ENCODE results near the gene ODAD4.

ODAD4 gene

GRCh38 chr17:41930009-41930832, at the start of gene ODAD4:
Gene ODAD4 (plus strand): TSS chr17:41930617. CDS start chr17:41930724, 107 bp downstream.
- DNase-seq = peak; percentile 97

DNA sequence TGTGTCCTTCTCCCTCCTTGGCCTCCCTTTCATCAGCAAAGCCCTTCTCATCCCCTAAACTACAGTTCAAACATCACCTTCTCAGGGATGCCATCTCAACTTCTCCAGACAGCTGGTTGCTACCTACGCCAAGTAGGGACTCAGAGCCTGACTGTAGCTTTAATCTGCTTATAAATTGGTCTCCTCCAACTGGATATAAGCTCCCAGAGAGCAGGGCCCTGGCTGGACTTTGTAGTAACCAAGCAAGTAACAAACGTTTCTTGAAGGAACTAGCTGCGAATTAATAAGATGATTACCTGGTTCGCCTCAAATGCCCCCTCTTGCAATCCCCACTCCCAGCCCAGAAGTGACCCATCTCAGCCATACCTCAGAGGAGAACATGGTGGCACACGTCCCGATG, 47.7 kb upstream of the ODAD4 start:
- DNase-seq = no peak

- no peak for DNase-seq
Observed at GRCh38 chr17:41885733-41886132, 44.7 kb upstream of the ODAD4 start.

GRCh38 chr17:41888332-41888965, 42.0 kb upstream of the ODAD4 start:
- no peak for DNase-seq

GRCh38 chr17:41891135-41892020, 39.0 kb upstream of the ODAD4 start:
- DNase-seq = no peak

DNA sequence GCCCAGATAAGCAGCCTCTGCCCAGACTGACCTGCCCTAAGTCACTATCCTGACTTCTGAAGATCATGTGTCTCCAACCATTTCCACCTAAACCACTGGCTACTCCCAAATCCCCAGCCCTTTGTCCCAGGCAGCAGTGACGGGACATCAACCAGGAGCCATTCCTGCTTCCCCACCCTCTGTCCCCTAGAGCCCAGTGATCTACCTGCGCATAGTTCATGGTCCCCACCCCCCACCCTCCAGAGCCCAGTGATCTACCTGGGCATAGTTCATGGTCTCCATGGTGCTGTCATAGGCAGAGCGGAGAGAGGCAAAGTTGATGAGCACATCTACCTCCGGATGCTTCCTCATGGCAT, 38.4 kb upstream of the ODAD4 start:
- DNase-seq = no peak

GRCh38 chr17:41893384-41893783, 37.0 kb upstream of the ODAD4 start:
- no peak for DNase-seq

DNA sequence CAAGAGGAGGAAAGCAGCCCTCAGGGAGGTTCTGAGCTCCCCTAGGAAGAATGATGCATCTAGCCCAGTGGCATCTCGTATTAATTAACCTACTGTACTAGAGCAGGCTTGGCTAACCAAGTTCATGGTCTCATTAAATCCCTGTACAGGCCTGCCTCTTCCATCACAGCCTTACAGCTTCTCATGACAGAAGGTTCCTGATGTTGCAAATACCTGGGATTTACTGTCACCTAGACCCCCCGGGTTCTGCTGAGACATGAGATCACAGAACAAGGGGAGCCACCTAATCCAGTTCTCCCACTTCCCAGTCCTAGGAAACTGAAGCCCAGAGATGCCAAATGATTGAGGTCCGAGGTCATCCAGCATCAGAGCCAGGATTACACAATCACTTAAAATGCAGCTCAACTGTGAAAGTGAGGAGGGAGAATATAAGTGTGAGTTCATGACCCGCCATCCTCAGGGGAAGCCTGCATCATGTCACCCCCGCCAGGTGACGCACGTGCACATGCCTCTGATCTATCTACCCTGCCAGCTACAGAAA, 35.6 kb upstream of the ODAD4 start:
- no peak for DNase-seq

- DNase-seq = no peak
Observed at GRCh38 chr17:41895617-41896016, 34.8 kb upstream of the ODAD4 start.

GRCh38 chr17:41896726-41897125, 33.7 kb upstream of the ODAD4 start:
- DNase-seq = no peak

DNA sequence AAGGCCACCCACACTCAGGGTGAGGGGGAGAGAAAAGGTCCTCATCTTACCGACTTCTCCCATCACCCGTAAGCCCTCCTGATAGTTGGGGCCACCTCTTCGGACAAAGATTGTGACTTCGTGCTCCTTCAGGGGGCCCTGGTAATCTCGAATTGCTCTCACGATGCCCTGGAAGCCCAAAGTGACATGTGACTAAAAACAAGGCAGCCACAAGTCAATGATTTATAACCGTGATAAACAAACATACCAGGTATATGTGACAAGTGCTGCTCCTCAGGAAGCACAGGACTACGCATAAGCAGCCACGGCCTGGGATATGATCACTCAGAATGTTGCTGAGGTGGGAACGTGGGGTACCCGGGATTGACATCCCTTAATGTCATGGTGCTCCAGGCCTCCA, 28.8 kb upstream of the ODAD4 start:
- DNase-seq = no peak

GRCh38 chr17:41904242-41904841, 26.1 kb upstream of the ODAD4 start:
- DNase-seq = no peak

GRCh38 chr17:41905172-41905571, 25.2 kb upstream of the ODAD4 start:
- no peak for DNase-seq

- no peak for DNase-seq
Observed at GRCh38 chr17:41906465-41907184, 23.8 kb upstream of the ODAD4 start.

DNA sequence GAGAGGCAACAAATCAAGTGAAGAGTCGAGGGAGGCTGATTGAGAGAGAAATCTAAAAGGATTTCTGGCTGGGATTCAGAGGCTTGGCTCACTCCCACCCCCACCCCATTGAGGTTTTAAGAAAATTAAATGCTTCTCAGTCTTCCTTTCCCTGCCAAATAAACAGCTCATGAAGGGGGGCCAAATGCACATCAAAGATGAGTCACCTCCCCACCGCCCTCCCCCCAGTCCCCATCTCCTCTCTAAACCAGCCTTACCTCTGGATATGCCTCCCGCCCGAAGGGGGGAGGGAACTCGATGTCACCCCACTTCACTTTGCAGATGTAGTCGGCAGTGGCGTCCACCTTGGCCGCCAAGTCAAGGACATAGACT, 23.2 kb upstream of the ODAD4 start:
- DNase-seq = no peak

DNA sequence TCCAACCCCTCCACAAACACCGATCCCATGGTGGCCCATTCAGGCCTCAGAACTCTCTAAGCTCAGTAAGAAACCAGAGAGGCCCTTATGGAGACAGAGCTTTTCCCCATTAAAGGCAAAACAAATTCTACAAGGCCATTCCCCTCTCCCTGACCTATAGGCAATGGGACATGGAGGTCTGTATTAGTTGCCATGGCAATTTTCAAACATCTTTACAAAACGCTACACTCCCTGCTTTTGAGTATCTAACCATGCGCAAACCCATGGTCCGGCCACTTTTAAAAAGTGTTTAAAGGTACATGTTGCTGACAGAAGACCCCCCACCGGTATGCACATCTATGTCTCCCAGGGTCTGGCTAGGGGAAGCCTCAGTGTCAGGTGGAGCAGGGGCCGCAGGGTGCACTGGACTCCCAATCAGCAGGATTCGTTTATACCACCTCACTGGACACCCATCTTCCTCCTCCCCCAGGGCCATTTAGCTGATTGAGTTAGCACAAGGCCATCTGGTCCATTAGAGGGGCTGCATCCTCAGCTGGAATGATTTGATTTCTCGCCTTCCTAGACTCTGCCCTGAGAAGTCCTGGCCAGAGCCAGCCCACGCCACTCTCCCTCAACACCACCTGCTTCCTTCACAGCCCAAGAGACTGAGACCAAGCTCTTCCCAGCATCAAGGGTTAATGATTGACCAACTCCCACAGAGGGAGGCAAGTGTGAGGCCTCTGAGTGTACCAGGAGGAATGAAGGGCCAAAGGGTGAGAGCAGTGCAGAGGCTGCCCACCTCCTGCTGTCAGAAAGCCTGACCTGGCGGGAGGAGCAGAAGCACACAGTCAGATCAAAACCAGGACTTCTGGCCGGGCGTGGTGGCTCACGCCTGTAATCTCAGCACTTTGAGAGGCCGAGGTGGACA, 22.5 kb upstream of the ODAD4 start:
- DNase-seq = no peak

DNA sequence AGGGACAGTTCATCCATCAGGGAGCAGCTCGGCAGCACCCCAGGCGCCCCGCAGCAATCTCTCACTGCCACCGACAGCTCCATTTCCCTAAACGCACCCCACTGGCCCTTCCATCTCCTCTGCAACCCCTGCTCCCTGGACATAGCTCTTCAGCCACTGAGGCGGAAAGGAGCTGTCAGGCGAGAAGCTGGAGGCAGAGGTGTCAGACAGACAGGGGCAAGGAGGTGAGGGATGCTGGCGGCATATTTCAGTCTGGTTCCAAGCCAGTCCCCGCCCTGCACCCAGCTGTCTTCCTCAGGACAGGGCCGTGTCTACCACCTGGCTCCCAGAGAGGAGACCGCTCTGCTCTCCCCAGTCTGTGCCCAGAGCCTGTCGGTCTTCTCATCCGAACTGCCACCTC, 21.3 kb upstream of the ODAD4 start:
- no peak for DNase-seq

DNA sequence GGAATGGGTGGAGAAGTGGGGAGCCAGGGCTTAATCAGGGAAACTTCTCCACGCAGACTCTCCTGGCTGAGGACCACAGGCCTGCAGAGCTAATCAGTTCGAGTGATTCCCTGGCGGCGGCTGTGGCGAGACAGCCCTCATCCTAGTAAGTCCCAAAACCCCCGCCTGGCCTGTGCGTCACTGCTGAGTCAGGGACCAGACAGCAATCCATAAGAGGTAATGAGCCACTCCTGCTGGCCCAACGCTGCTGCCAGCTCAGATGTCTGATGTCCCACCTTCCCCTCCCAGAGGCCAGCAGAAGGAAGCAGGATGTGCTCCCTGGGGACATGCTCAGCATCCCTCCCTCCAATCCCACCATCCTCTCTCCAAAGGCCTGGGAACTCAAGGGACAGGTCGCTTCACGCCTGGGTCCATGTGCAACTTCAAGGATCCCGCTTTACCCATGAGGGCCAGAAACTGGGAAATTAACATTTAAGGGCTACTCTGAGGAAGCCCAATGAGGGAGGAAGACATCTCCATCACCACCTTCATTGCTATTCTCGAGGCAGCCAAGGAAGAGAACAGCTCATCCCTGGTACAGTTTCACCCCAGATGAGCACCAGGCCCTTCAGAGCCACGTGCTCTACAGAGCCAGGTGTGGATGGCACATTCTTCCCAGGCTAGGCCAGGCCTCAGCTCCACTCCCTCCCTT, 19.6 kb upstream of the ODAD4 start:
- DNase-seq = no peak

- DNase-seq = no peak
Observed at GRCh38 chr17:41912925-41913324, 17.5 kb upstream of the ODAD4 start.

DNA sequence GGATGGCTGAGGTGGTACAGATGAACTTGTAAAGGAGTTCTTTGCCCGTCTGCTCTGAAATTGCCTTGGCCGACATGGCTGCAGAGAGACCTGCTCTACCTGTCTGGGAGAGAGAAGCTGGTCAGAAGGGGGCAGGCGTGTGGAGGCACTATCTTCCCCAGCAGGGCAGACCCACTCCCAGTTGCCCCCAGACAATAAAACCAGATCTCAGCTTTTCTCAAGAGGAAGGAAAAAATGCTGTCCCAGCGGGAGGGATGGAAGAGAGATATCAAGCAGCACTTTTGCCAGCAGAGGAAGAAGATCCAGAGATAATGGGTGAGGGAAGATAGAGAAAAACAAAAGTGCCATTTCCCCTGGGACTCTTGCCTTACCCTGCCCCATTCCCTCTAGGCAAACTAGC, 16.6 kb upstream of the ODAD4 start:
- DNase-seq = no peak

GRCh38 chr17:41914358-41914766, 16.1 kb upstream of the ODAD4 start:
- DNase-seq = no peak
